Neuronal stem cell (in vitro differentiated cells): ENCODE data around the gene PKD2.

ENCODE experiments used
- DNase-seq: peaks from one replicate; pipeline ENCODE4 v3.0.0-alpha.2; 2013; ENCODE audit warnings: low spot score
- H2AFZ ChIP-seq: one replicate; pipeline ENCODE4 v1.6.1; 2013; ENCODE audit warnings: mild to moderate bottlenecking, low read length, inconsistent platforms
- H2AK5ac ChIP-seq: 2 replicates; pipeline ENCODE4 v1.6.1; 2013; ENCODE audit warnings: low read depth, mild to moderate bottlenecking, inconsistent platforms, low read length, moderate library complexity, mixed read lengths
- H2BK120ac ChIP-seq: 2 replicates; pipeline ENCODE4 v1.6.1; 2013; ENCODE audit warnings: low read depth, mild to moderate bottlenecking, inconsistent platforms, low read length, moderate library complexity, mixed read lengths
- H2BK12ac ChIP-seq: one replicate; pipeline ENCODE4 v1.6.1; 2013; ENCODE audit warnings: low read length, inconsistent platforms
- H2BK15ac ChIP-seq: 2 replicates; pipeline ENCODE4 v1.6.1; 2013; ENCODE audit warnings: mild to moderate bottlenecking, low read length, inconsistent platforms, mixed read lengths
- H2BK5ac ChIP-seq: one replicate; pipeline ENCODE4 v1.6.1; 2013; ENCODE audit warnings: inconsistent platforms, mild to moderate bottlenecking, low read length, moderate library complexity
- H3K14ac ChIP-seq: one replicate; pipeline ENCODE4 v1.6.1; 2013; ENCODE audit warnings: low read length, inconsistent platforms
- H3K18ac ChIP-seq: 2 replicates; pipeline ENCODE4 v1.6.1; 2013; ENCODE audit warnings: low read length, inconsistent platforms
- H3K23ac ChIP-seq: 2 replicates; pipeline ENCODE4 v1.6.1; 2013; ENCODE audit warnings: low read depth, mild to moderate bottlenecking, mixed read lengths, low read length, inconsistent platforms; ENCODE audit not compliant: poor library complexity
- H3K27ac ChIP-seq: replicated peaks from 3 replicates; pipeline ENCODE4 v1.5.1; 2013; ENCODE audit warnings: low read length, inconsistent platforms
- H3K27me3 ChIP-seq, 3 experiments: 2 replicates each; pipeline ENCODE4 v1.6.1; 2013; ENCODE audit warnings: low read length in 3 of 3, mild to moderate bottlenecking in 2 of 3, inconsistent platforms in 1 of 3, low read depth in 1 of 3, mixed read lengths in 1 of 3, moderate library complexity in 1 of 3; ENCODE audit not compliant: control insufficient read depth in 3 of 3, insufficient read depth in 3 of 3
- H3K36me3 ChIP-seq, 2 donors: replicated peaks in 1 of 2; 2 replicates each; pipeline ENCODE4 v1.6.1; 2013; ENCODE audit warnings: low read length in 2 of 2; ENCODE audit not compliant: control insufficient read depth in 2 of 2, insufficient read depth in 2 of 2
- H3K4ac ChIP-seq: 2 replicates; pipeline ENCODE4 v1.6.1; 2013; ENCODE audit warnings: inconsistent platforms, mild to moderate bottlenecking, low read length, moderate library complexity
- H3K4me1 ChIP-seq, 2 donors: 1 replicate in 1 of 2; 2 replicates in 1 of 2; pipeline ENCODE4 v1.6.1; 2013; ENCODE audit warnings: low read length in 2 of 2, low read depth in 1 of 2; ENCODE audit not compliant: control insufficient read depth in 2 of 2, insufficient read depth in 1 of 2
- H3K4me2 ChIP-seq: one replicate; pipeline ENCODE4 v1.6.1; 2013; ENCODE audit warnings: mild to moderate bottlenecking, low read length, inconsistent platforms; ENCODE audit not compliant: insufficient read depth, poor library complexity, severe bottlenecking
- H3K4me3 ChIP-seq, 2 donors: 2 replicates each; pipeline ENCODE4 v1.5.1; 2013; ENCODE audit warnings: low read length in 2 of 2, mild to moderate bottlenecking in 2 of 2, inconsistent platforms in 1 of 2, moderate library complexity in 1 of 2
- H3K79me1 ChIP-seq: one replicate; pipeline ENCODE4 v1.6.1; 2013; ENCODE audit warnings: low read depth, mild to moderate bottlenecking, inconsistent platforms, low read length, moderate library complexity
- H3K9ac ChIP-seq: one replicate; pipeline ENCODE4 v1.6.1; 2013; ENCODE audit warnings: mild to moderate bottlenecking, low read depth, low read length, inconsistent platforms; ENCODE audit not compliant: poor library complexity
- H3K9me3 ChIP-seq, 2 donors: replicated peaks in 1 of 2; 2 replicates each; pipeline versions ENCODE3 to v1.6.1; 2013; ENCODE audit warnings: low read length in 2 of 2, mild to moderate bottlenecking in 2 of 2, inconsistent platforms in 1 of 2, low read depth in 1 of 2, mixed read lengths in 1 of 2, moderate library complexity in 1 of 2; ENCODE audit not compliant: control insufficient read depth in 2 of 2, insufficient read depth in 1 of 2
- H4K8ac ChIP-seq: one replicate; pipeline ENCODE4 v1.6.1; 2013; ENCODE audit warnings: low read depth, mild to moderate bottlenecking, inconsistent platforms, low read length, moderate library complexity
- H4K91ac ChIP-seq: one replicate; pipeline ENCODE4 v1.6.1; 2013; ENCODE audit warnings: low read length, low read depth, mild to moderate bottlenecking, inconsistent platforms; ENCODE audit not compliant: poor library complexity
- WGBS, 2 donors: extraction: QIAGEN DNeasy Blood & Tissue Kit; methylation state at CpG; one replicate each; pipeline ENCODE4 v1.1.7; 2013; ENCODE audit warnings: missing lambda C conversion rate in 2 of 2, mixed read lengths in 1 of 2; ENCODE audit not compliant: insufficient read length in 2 of 2, insufficient replicate concordance in 1 of 2; ENCODE audit errors: extremely low coverage in 2 of 2; 5-methylcytosine and 5-hydroxymethylcytosine counted together

Gene PKD2

DNA sequence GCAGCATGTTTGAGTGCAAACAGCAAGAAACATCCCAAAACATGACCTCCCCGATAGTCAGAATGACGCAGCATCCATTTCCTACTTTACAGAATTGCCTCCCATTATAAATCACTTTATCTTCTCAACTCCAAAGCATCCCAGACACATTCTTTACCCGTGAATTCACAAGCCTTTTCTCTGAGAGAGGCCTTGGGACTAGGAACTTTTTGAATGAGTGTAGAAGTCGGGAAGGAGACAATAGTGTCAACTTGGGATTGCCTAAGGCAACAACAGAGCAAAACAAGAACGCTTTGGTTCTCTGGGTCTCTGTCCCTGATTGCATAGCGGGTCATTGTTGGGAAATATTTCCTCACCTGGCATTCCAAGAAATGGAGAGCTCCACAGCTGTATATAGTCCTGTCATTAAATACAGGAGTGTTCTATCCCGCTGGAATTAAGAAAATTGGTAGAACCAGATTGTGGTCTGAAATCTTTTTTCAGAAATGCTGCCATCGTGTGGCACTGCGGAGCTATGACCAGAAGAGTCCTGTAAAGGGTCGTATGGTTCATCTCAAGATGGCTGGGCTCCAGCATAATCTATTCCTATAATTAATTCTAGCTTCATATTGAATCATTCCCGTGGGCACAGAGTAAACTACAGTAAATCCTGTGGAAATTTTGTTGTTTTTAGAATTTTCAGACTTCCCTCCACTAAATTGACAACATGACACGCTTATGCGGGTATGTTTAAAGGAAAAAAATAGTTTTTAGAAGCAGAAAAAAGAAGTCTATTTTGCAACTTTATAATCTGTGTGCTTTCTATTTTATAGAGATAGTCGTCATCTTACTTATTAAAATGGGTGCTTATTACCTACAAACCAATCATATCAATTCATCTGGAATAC is 33.9 kb upstream of the PKD2 start:
- Histone ChIP-seq H3K9me3 (no peaks in the 10 kb centered on the region), H3K18ac (no peak overlapping the region), H3K4me2 (peak overlapping the region; percentile 28), H2BK120ac (no peak overlapping the region), H2BK15ac (no peak overlapping the region), H3K4me1 (peaks cover 0 to 13% of the 10 kb centered on the region in 2 donors), H2BK12ac (no peak overlapping the region), H3K9ac (no peak overlapping the region), H3K27ac (no peak overlapping the region), H3K79me1 (no peaks in the 10 kb centered on the region), H3K4me3 (peak overlapping the region in 1 of 2 donors; percentile 10), H3K14ac (no peak overlapping the region), H3K27me3 (no peaks in the 10 kb centered on the region), H2AFZ (peak overlapping the region; percentile 81), H2AK5ac (no peak overlapping the region), H4K91ac (no peak overlapping the region), H4K8ac (no peak overlapping the region), H3K36me3 (no peaks in the 10 kb centered on the region), H2BK5ac (no peak overlapping the region), H3K4ac (no peak overlapping the region), H3K23ac (no peak overlapping the region)
- no CpG with 5 or more reads among the region's 14 CpGs for WGBS, 2 donors
- DNase-seq, result peak; percentile 44

DNA sequence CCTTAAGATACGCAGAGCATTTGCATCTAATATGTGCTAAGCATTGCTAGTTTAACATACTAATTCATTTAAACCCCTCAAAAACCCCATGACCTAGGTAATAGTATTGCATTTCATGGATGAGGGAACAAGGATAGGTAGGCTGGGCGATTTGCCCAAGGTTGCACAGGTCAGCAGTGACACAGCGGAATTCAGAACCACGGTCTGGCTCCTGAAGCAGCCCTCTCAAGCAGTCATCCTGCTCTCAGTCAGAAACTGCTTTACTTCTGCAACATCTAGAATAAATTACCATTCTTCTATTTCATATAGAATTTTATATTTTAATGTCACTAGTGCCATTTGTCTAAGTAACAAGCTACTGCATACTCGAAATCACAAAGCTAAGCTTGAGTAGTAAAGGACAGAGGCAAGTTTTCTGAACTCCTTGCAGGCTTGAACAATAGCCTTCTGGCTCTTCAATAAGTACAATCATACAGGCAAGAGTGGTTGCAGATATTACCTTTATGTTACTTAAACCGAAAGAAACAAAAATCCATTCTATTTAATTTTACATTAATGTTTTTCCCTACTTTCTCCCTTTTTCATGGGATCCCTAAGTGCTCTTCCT is 32.5 kb upstream of the PKD2 start:
- Histone ChIP-seq H3K9ac (no peak overlapping the region), H3K79me1 (no peaks in the 10 kb centered on the region), H3K18ac (no peak overlapping the region), H3K4me3 (no peak overlapping the region), H3K4me1 (peaks cover 0 to 13% of the 10 kb centered on the region in 2 donors), H2BK120ac (no peak overlapping the region), H2BK12ac (no peak overlapping the region), H3K36me3 (no peaks in the 10 kb centered on the region), H3K27me3 (no peaks in the 10 kb centered on the region), H2AK5ac (no peak overlapping the region), H2BK15ac (no peak overlapping the region), H4K8ac (no peak overlapping the region), H2BK5ac (no peak overlapping the region), H2AFZ (peak overlapping the region; percentile 58), H3K4ac (no peak overlapping the region), H3K9me3 (no peaks in the 10 kb centered on the region), H3K4me2 (no peak overlapping the region), H4K91ac (no peak overlapping the region), H3K23ac (no peak overlapping the region), H3K27ac (no peak overlapping the region), H3K14ac (no peak overlapping the region)
- WGBS, 2 donors, result no CpG with 5 or more reads among the region's 6 CpGs
- no peak for DNase-seq

DNA sequence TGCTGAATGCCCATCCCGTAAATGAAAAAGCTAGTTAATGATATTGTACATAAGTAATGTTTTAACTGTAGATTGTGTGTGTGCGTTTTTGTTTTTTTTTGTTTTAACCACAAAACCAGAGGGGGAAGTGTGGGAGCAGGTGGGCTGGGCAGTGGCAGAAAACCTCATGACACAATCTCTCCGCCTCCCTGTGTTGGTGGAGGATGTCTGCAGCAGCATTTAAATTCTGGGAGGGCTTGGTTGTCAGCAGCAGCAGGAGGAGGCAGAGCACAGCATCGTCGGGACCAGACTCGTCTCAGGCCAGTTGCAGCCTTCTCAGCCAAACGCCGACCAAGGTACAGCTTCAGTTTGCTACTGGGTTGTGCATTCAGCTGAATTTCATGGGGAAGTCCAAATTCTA is 32.0 kb upstream of the PKD2 start, which contains the start of gene SPP1:
Gene SPP1, plus strand, starts transcription at position 249 of the 400 bp plus-strand sequence. CDS start 1,182 bp downstream, outside the sequence.
- Histone ChIP-seq H3K4ac (no peak within 1 kb of the TSS), H3K14ac (no peak within 1 kb of the TSS), H2BK12ac (no peak within 1 kb of the TSS), H3K9me3 (no peaks in the 10 kb centered on the region), H2AK5ac (no peak within 1 kb of the TSS), H2BK120ac (no peak within 1 kb of the TSS), H3K23ac (no peak within 1 kb of the TSS), H3K4me2 (no peak within 1 kb of the TSS), H2BK5ac (no peak within 1 kb of the TSS), H3K4me3 (no peak within 1 kb of the TSS), H2AFZ (peak within 1 kb of the TSS; percentile 58), H2BK15ac (no peak within 1 kb of the TSS), H3K79me1 (no peaks in the 10 kb centered on the region), H3K36me3 (no peaks in the 10 kb centered on the region), H4K8ac (no peak within 1 kb of the TSS), H4K91ac (no peak within 1 kb of the TSS), H3K27ac (no peak within 1 kb of the TSS), H3K27me3 (no peaks in the 10 kb centered on the region), H3K18ac (no peak within 1 kb of the TSS), H3K4me1 (peaks cover 0 to 13% of the 10 kb centered on the region in 2 donors), H3K9ac (no peak within 1 kb of the TSS)
- no CpG with 5 or more reads among the region's 8 CpGs for WGBS, 2 donors
- peak; percentile 32 for DNase-seq
